HuH-7.5 (cell line): Measurements from ENCODE around the gene LRATD1.
"Not testable (repeated sequence)": the region's sequence is repeated elsewhere in the genome, so short reads cannot be mapped to it uniquely, and the experiment has no call there.

Experiments
- DNase-seq: peaks from one replicate; pipeline ENCODE4 v3.0.0; 2011; ENCODE audit warnings: low spot score

Gene LRATD1

GRCh38 chr2:14632133-14632936 is at the start of gene LRATD1:
LRATD1 (plus strand) TSS chr2:14632717; CDS start chr2:14633980, 1,263 bp downstream.
- DNase-seq, result peak; percentile 18

GRCh38 chr2:14583059-14583458 is 49.5 kb upstream of the LRATD1 start:
- DNase-seq, result no peak

GRCh38 chr2:14583802-14584201 is 48.7 kb upstream of the LRATD1 start:
- DNase-seq, result no peak

- no peak for DNase-seq
These were observed 45.4 kb upstream of the LRATD1 start for GRCh38 chr2:14587119-14587518.

- DNase-seq, result no peak
These were observed 31.3 kb upstream of the LRATD1 start for GRCh38 chr2:14601156-14601770.

- DNase-seq, result no peak
These were observed 30.2 kb upstream of the LRATD1 start for GRCh38 chr2:14602309-14602708.

GRCh38 chr2:14603676-14604075 is 28.8 kb upstream of the LRATD1 start:
- DNase-seq, result no peak

- DNase-seq, result no peak
These were observed 24.3 kb upstream of the LRATD1 start for GRCh38 chr2:14608245-14608644.

GRCh38 chr2:14614017-14614416 is 18.5 kb upstream of the LRATD1 start:
- DNase-seq, result no peak

GRCh38 chr2:14615121-14615520 is 17.4 kb upstream of the LRATD1 start:
- DNase-seq, result no peak

- no peak for DNase-seq
These were observed 16.8 kb upstream of the LRATD1 start for GRCh38 chr2:14615760-14616159.

GRCh38 chr2:14616342-14616741 is 16.2 kb upstream of the LRATD1 start:
- DNase-seq, result no peak

- no peak for DNase-seq
These were observed 15.6 kb upstream of the LRATD1 start for GRCh38 chr2:14616950-14617349.

- no peak for DNase-seq
These were observed 13.1 kb upstream of the LRATD1 start for GRCh38 chr2:14619441-14619840.

GRCh38 chr2:14621114-14621513 is 11.4 kb upstream of the LRATD1 start:
- DNase-seq, result no peak

- no peak for DNase-seq
These were observed 10.5 kb upstream of the LRATD1 start for GRCh38 chr2:14621906-14622549.

GRCh38 chr2:14622550-14622939 is 10.0 kb upstream of the LRATD1 start:
- not testable (repeated sequence) for DNase-seq

- no peak for DNase-seq
These were observed 9.3 kb upstream of the LRATD1 start for GRCh38 chr2:14623237-14623636.

GRCh38 chr2:14626873-14627272 is 5.6 kb upstream of the LRATD1 start:
- no peak for DNase-seq

- DNase-seq, result no peak
These were observed 3.6 kb upstream of the LRATD1 start for GRCh38 chr2:14628901-14629300.

GRCh38 chr2:14631406-14632040 is 994 bp upstream of the LRATD1 start:
- no peak for DNase-seq

- DNase-seq, result no peak
These were observed 544 bp downstream of the LRATD1 start for GRCh38 chr2:14633061-14633460.
